NCI-H2081 (cell line): ENCODE results near the gene GTPBP4.
"Not testable (repeated sequence)": the region's sequence is repeated elsewhere in the genome, so short reads cannot be mapped to it uniquely, and the experiment has no call there.

Experiments used
- DNase-seq, 2 experiments: peaks; one replicate each; lab custom pipeline; 2025; lab: John Stamatoyannopoulos, UW

GTPBP4 gene

DNA sequence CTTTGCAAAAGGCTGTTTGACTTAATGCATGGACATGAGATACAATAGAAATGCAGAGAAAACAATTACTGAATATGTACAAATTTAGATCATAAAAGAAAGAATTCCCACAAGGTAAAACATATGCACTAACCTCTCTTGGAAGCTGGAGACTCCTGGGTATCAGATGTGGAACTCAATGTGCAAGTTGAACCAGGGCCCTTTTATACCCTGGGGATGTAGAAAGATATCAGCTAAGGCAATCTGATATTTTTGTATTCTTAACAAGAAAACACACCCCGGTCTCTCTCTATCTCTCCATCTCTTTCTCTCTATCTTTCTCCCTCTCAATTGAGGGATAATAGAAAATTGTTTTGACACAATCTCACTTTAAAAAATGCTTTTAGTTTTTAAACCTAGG is 37.4 kb downstream of the GTPBP4 start, which contains the start of gene IDI2:
TSS of gene IDI2 (minus strand) at position 177 of the 400 bp plus-strand sequence. CDS start 1,136 bp downstream, outside the sequence.
- no peak for DNase-seq

DNA sequence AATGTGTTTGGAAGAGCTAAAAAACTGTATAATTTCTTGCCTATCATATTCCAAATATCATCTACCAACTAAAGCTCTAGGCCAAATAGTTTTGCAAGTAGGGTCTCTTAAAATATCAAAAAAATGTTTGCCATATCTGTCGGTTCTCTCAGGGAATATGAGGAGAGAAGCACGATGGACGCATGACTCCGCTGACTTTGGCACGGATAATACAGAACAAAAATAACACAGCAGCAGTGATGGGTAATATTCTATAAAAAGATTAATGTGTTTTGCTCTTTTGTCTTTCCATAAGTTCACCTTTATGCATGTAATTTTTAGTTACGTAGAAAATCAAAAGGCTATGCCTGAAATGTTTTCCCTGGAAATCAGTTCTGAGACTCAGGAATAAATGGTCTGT is 38.3 kb downstream of the GTPBP4 start:
- no peak for DNase-seq

DNA sequence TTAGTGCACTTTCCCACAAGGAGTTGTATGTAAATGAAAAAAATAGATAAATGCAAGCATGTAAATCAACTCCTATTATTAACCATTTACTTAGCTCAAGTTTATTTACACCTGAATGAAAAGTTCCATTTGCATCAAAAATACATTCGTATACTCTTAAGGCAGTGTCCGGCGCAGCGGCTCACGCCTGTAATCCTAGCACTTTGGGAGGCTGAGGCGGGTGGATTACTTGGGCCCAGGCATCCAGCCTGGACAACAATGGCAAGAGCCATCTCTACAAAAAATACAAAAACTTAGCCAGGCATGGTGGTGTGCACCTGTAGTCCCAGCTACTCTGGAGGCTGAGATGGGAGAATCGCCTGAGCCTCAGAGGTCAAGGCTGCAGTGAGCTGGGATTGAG is 41.6 kb downstream of the GTPBP4 start:
- no peak for DNase-seq

DNA sequence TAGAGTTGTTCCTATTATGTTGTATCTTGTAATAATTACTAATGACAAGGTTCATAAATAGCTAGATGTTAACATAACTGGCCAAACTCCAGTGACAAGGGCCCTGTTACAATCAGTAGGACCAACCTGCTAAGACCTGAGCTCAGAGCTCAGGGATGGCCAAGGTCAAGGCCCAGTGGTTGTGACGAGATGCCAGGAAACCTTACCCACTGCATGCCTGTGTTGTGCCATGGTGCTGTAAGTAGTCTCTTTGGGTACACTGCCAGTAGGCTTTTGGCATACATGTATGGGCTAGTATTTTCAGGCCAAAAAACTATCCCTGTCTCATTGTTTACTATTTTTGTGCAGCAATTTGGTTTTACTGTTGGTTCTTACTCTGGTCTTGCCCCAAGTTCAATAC is 45.4 kb downstream of the GTPBP4 start:
- DNase-seq: no peak

DNA sequence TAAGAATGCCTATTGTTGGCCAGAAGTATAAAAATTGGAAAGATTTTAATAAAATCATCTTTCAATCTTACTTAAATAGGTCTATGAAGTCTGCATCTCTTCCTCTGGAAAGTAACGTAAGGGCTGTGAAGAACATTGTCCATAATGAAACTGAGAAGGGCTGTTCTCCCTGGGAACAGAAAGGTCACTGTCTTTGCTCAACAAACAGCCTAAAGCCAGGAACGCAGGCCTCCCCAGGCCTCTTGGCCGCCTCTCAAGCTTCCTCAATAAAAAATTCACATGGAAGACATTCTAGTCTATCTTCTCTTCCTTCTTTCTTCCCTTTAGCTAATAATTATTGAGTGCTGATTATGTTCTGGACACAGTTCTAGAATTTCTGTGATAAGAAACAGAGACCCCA is 46.5 kb downstream of the GTPBP4 start:
- DNase-seq: no peak

DNA sequence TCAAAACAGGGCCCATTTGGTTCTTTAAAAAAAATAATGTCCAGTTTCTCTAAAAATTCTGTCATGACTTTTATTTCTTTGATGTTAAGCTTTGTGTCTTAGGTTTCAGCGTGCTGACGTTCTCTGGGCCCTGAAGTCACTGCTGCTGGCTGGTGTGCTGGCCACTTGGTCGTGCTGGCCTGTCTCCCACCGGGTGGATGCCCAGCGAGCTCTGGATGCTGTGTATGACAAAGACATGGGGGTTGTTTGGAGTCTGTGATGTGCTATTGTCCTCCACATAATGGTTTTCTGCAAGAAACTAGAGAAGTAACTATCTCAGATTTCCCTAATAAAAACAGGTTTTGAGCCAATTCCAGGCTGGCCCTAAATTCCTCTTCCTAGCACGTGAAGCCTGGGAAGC is 47.0 kb downstream of the GTPBP4 start:
- no peak for DNase-seq

DNA sequence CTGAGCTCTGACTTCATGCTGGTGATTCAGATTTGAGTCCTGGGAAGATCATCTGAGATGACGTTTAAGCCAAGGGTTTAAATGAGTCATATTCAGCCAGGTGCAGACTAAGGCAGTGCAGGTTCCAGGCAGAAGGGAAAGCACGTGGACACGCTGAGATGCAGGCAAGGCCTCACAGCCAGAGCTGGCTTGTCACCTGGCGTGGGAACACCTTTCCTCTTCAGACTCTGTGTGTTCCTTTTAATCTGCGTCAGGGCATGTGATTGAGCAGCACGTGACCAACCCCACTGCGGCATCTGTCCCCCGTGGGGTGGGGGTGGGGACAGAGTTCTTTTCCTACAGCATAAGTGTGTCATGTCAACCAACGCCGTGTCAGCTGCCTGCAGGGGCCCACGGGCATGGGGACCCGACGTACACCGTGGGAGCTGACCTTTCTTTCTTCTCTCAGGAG is 48.1 kb downstream of the GTPBP4 start:
- DNase-seq: no peak

DNA sequence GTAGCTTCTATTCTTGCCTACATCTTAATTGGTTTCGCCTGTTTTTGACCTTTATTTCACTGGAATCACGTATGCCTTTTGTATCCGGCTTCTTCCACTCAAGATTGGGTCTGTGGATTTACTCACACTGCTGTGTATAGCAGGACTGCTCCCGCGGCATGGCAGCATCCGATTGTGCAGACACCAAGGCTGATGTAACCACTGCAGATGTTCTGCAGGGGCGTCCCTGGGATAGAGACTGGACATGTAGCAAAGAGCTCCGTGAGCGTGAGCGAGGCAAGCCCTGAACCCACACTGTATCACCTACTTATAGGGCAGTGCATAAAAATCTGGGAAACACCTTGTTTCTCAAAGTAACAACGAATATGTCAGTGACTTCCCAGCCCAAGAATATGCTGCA is 48.9 kb downstream of the GTPBP4 start:
- DNase-seq: no peak

DNA sequence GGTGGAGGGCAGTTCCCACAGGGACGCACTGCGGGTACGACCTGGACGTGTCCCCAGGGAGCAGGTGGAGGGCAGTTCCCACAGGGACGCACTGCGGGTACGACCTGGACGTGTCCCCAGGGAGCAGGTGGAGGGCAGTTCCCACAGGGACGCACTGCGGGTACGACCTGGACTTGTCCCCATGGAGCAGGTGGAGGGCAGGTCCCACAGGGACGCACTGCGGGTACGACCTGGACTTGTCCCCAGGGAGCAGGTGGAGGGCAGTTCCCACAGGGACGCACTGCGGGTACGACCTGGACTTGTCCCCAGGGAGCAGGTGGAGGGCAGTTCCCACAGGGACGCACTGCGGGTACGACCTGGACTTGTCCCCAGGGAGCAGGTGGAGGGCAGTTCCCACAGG is 50.5 kb downstream of the GTPBP4 start:
- DNase-seq: not testable (repeated sequence)

DNA sequence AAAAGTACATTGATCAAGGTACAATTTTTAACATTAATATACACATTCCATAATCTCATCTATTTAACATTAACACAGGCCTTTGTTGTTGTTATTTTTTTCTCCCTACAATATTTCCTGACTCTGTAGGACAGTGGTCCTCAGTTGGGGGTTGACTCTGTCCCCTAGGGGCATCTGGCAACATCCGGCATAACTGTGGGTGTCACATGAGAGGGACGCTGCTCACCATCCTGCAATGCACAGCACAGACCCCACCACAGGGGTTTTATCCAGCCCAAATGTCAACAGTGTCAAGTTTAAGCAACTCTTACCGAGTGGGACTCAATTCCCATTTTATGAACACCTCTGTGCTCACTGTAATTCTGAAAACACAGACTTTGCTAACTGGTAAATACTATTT is 51.9 kb downstream of the GTPBP4 start:
- DNase-seq: no peak

DNA sequence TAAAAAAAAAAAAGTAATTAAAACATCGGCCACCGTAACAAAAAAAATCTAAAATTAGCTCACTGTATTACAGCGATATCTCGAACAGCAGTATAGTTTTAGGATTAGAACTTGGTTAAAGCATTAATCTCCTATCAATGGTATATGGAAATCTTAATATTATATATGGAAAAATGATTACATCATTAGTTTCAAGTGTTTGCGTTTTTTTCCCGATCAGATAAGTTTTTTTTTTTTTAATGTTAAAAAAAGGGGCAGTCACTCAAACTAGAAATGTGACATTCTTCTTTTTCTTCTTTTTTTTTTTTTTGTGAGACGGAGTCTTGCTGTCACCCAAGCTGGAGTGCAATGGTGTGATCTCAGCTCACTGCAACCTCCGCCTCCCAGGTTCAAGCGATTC is 53.3 kb downstream of the GTPBP4 start:
- no peak for DNase-seq

DNA sequence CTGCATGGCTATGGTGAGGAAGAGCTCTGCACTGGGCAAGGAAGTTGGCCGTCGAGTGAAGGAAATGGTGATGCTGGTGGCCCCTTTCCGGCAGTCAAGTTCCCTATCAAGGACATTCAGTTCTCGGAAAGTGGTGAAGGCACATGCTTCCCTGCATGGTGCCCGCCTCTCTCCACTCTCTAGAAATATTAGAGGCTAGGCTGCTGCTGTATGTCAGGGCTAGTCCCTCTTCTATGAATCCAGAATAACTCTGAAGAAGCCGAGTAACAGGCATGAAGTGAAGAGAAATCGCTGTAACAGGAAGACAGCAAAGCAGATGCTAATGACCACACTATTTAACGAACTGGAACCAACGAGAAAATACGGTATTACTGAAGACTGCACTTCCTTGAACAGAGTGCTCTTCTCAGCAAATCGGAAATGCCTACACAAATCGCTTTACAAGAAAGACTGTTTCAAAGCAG is 55.3 kb downstream of the GTPBP4 start:
- DNase-seq: no peak

DNA sequence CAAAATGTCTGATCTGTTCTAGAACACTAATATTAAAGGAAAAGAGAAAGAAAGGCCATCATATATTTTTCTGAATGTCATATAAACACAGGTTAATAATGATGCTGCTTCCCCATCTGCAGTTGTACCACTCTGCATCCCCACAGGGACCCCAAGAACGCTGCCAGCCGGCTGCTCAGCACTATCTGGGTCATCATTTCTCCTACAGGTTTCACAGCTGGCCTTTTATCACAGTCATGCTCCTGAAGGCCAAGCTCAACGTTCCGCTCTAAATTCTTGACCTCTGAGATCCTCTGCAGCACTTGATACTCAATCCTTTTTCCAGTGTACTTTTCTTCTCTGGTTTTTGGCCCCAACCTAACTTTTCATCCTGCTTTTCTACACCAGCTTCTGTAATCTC is 55.9 kb downstream of the GTPBP4 start:
- DNase-seq: no peak

DNA sequence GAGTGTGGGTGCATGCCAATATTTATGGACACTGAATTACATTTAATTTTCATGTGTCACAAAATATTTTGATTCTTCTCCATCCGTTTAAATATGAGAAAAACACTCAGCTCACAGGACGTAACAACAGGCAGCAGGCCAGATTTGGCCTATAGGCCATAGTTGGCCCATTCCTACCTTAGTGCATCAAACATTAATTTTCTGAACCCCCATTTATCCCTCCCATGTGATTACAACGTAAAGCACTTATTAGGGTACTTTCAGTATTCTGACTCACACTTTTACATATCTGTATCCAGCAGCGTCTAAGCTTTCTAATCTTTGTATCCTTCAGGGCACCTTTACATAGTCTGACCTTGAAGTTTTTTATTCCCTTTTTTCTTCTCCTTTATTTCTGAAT is 56.7 kb downstream of the GTPBP4 start:
- no peak for DNase-seq

DNA sequence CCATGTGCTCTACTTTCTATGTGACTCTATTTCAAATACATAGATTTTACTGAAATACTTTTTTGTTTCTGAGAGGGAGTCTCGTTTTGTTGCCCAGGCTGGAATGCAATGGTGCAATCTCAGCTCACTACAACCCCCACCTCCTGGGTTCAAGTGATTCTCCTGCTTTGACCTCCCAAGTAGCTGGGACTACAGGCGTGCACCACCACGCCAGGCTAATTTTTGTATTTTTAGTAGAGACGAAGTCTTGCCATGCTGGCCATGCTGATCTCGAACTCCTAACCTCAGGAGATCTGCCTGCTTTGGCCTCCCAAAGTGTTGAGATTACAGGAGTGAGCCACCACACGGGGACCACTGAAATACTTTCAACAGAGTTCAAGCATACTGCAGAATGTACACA is 57.2 kb downstream of the GTPBP4 start:
- DNase-seq: no peak

DNA sequence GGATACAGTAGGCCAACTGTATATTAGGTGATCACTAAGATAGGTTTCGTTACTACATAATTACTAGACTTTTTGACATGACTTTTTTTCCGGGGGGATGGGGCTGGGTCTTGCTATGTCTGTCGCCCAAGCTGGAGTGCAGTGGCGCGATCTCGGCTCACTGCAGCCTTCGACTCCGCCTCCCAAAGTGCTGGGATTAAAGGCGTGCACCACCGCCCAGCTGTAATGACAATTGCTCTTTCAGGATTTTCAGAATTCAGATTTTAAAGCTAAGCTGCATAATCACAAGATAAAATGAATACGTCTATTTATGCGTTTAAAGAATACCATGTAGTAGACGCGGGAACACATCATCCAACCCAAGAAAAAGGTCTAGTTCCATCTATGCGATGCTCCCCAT is 59.7 kb downstream of the GTPBP4 start:
- no peak for DNase-seq

DNA sequence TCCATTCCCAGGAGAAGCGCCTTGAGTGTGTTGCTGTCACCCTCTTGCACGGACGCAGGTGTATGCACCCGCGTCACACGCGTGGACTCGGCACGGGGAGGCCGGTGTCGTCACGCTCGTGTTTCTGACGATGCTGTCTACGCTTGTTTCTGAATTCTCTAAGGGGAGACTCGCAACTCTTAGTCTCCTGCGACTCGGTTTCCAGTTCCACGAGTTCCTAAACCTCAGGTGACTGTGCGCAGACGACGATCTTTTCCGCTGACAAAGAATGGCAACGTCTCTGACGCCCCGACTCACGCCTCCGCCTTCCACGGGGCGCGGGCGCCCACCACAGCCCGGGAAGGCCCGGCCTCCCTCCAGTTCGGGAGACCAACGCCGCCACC is 60.1 kb downstream of the GTPBP4 start:
- no peak for DNase-seq

DNA sequence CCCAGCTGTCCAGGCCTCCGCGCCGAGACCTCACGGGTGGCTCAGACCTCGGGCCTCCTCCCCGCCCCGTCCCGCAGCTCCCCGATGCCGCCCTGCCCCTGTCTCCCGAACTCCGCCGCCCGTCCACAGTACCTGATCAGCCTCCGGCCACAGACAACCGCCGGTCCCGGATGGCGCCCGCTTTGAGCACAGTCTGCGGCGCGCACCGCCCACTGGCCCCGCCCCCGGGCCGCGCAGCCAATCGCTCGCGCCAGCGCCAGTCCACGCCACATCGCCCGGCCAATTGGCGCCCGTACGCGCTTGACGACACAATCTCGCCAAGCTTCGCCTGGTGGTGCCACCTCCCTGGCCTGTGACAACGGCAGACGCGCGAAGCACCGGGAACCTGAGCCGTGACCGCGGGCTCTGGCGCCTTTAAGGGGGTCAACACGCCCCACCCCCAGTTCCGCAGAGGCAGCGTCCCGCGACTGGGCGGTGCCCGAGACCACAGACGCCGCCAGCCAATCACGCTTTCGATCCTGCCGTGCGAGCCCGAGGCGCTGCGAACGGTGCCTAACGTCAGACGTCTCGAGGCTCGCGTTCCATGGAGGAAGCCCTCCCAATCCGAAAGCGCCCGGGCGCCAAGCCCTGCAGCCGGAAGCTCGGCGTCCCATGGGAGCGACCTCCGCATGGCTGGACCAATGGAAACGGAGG is 60.6 kb downstream of the GTPBP4 start, which contains the start of gene IDI1:
TSS of gene IDI1 (minus strand) at position 388 of the 693 bp plus-strand sequence. CDS start at position 272, 116 bp downstream.
- peak; percentile 97 to 98 for DNase-seq

DNA sequence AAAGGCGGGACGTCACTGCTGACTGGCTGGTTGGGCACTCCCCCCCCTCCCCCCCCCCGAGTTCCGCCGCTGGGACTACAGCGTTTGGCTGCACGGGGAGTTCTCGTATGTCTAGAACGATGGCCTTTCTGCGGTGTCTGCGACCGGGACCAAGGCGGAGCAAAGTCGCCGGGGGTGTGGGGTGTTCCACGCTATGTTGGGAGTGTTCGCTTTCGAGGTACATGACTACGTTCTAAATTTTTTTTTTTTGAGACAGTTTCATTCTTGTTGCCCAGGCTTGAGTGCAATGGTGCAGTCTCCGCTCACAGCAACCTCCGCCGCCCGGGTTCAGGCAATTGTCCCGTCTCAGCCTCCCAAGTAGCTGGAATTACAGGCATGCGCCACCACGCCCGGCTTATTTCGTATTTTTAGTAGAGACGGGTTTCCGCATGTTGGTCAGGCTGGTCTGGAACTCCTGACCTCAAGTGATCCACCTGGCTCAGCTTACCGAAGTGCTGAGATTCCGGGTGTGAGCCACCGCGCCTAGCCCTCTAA is 61.3 kb downstream of the GTPBP4 start:
- DNase-seq: no peak

DNA sequence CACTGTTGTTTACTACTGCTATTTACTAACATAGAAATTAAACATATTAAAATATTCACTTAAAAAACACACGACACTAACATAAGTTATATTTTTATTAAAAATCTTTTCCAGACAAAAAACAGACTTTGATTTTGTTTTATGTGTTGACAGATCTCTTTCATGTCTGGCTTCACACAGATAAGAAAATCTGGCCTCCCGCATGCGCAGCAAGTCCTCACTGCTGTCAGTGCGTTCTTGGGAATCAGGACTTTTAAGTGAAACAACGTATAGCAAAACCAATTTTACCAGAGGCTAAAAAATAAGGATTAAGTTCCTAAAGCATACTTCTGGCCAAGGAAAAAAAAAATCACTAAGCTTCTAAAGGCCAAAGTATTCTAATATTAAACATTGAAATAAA is 61.9 kb downstream of the GTPBP4 start:
- DNase-seq: no peak

DNA sequence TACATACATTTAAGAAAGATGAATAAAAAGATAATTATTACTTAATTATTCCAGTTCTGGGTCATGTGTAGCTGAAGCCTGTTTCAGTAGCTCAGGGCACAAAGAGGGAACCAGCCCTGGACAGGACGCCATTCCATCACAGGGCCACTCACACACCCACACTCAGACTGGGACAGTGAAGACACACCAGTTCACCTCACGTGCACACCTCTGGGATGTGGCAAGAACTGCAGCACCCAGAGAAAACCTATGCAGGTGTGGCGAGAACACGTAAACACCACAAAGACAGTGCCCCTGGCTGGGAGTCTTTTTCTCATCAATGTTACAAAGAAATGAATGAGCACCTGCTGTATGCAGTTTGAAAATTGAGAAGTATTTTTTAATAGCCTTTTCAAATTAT is 62.3 kb downstream of the GTPBP4 start:
- DNase-seq: peak in 1 of 2 experiments; percentile 8

DNA sequence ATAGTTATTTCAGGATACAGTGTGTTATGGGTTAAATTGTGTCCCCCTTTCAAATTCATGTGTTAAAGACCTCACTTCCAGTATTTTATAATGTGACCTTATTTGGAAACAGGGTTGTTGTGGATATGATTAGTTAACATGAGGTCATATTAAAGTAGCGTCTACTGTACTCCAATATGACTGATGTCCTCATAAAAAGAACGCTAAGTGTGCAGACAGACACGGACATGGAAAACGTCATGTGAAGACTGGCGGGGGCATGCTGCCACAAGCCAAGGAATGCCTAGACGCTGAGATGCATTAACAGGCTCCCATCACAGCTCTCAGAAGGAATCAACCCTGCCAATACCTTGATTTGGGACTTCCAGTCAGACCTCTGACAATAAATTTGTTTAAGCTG is 66.5 kb downstream of the GTPBP4 start:
- no peak for DNase-seq

DNA sequence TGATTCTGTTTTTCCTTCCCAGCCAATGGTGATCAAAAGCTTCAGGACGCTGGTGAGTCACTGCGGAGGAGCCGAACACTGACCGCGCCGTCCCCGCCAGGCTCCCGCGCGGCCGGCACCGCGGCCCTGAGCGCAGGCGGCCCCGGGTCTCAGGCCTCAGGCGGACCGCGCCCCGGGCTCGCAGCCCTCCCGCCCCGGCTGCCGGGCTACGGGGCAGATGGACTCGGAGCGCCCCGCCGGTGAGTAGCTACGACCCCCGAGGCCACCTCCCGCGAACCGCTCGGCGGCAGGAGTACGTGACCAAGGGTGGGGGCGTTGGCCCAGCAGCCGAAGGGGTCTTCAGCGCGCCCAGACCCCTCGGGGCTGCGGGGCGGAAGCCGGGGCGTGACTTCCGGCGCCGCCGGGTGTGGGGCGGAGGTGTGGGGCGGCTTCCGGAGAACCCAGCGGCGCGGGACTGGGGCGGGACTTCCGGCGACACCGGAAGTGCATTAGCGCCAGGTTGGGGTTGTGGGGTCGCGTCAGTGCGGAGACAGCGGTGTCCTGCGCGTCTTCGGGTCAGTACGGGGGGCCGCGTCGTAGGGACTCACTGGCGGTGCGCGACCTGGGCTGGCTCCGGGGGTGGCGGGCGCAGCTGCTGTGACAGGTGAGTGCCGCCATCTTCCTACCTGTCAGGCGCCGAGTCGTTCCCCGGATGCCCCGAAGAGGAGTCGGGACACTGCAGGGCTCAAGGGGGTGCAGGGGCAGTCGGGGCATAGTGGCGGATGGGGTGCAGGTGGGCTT is 68.3 kb downstream of the GTPBP4 start, which contains the start of gene WDR37:
TSS of gene WDR37 (plus strand) at position 60 of the 780 bp plus-strand sequence. CDS start 15,771 bp downstream, outside the sequence.
- DNase-seq: peak; percentile 70 to 72
